ENCODE measurements around the gene RNF32. TPM values are rescaled to one million over a fixed set of nuclear protein-coding genes. Genes with fewer than 3 reads are reported as not detected.

RNF32 gene
- total and polyA plus RNA-seq, 7 donors: 0.36 to 3.7 (median 1.5) TPM

DNA sequence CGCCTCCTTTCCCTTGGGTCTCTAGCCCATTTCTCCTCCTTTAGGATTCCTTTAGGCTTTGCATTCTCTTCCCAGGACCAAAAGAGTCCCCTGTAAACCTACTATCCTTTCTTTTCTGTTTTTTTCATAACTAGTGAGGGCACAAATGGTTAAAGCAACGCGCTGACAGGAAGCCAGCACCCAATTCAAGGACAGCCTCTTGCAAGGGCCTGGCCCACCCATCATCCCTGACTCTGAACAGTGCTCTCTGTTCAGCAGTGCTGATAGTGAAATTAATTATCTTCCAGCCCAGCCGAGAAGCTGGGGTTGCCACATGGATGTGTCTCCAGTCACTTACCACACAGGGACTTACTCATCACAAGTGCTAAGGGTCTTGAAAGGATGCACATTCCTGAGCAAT, 38.3 kb upstream of the RNF32 start:
- Histone ChIP-seq H3K4me3 (no peak overlapping the region), H3K27me3 (peaks cover 2 to 26% (median 3%) of the 10 kb centered on the region in 3 donors), H3K9me3 (no peaks in the 10 kb centered on the region), H3K27ac (no peak overlapping the region), H3K4me1 (peaks cover 0 to 2% (median 2%) of the 10 kb centered on the region in 4 donors), H3K36me3 (no peaks in the 10 kb centered on the region)
- WGBS, 2 donors: 31 to 76% methylated on average over 4 of the region's 4 CpGs
- TF ChIP-seq POLR2A (IDR thresholded peaks at IDR 0.05): no peak
- no peak for TF ChIP-seq EP300 (IDR thresholded peaks at IDR 0.05)
- TF ChIP-seq, protein P1, sequence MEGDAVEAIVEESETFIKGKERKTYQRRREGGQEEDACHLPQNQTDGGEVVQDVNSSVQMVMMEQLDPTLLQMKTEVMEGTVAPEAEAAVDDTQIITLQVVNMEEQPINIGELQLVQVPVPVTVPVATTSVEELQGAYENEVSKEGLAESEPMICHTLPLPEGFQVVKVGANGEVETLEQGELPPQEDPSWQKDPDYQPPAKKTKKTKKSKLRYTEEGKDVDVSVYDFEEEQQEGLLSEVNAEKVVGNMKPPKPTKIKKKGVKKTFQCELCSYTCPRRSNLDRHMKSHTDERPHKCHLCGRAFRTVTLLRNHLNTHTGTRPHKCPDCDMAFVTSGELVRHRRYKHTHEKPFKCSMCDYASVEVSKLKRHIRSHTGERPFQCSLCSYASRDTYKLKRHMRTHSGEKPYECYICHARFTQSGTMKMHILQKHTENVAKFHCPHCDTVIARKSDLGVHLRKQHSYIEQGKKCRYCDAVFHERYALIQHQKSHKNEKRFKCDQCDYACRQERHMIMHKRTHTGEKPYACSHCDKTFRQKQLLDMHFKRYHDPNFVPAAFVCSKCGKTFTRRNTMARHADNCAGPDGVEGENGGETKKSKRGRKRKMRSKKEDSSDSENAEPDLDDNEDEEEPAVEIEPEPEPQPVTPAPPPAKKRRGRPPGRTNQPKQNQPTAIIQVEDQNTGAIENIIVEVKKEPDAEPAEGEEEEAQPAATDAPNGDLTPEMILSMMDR (IDR thresholded peaks at IDR 0.05): no peak
- TF ChIP-seq POLR2AphosphoS5 (IDR thresholded peaks at IDR 0.05): no peak
- no peak for DNase-seq
- intact Hi-C loops (cut with DNase I): no loop called here

DNA sequence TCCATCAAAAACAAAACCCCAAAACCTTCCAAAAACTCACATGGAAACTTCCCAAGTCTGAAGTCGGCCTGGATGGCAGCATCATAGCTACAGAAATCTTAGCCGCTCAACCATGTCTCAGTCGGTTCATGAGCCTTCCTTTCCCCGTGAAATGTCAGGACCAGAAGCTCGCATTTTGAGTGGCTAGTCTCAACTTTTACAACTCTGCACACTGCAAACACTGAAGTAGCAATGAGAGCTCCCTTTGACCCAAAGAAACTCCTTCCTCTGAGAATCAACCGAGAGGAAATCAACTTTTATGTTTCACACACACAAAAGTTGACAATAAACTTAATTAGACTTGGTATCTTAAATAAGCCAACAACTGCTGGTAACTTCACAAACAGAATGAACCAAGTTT, 37.6 kb upstream of the RNF32 start:
- Histone ChIP-seq H3K36me3 (no peaks in the 10 kb centered on the region), H3K4me1 (peaks cover 0 to 9% (median 9%) of the 10 kb centered on the region in 4 donors), H3K27ac (no peak overlapping the region), H3K9me3 (no peaks in the 10 kb centered on the region), H3K4me3 (no peak overlapping the region), H3K27me3 (peaks cover 8 to 33% (median 10%) of the 10 kb centered on the region in 3 donors)
- intact Hi-C loops (cut with DNase I): no loop called here
- no peak for DNase-seq
- WGBS, 2 donors: 12 to 58% methylated on average over 6 of the region's 6 CpGs
- TF ChIP-seq POLR2AphosphoS5 (IDR thresholded peaks at IDR 0.05): no peak
- TF ChIP-seq, protein P1 (IDR thresholded peaks at IDR 0.05): no peak
- no peak for TF ChIP-seq EP300 (IDR thresholded peaks at IDR 0.05)
- no peak for TF ChIP-seq POLR2A (IDR thresholded peaks at IDR 0.05)

GRCh38 chr7:156603629-156604028, 36.9 kb upstream of the RNF32 start:
- TF ChIP-seq POLR2AphosphoS5 (IDR thresholded peaks at IDR 0.05): no peak
- TF ChIP-seq, protein P1 (IDR thresholded peaks at IDR 0.05): no peak

GRCh38 chr7:156604311-156604710, 36.3 kb upstream of the RNF32 start:
- no peak overlapping the region for H3K4me3 ChIP-seq
- 75 to 84% methylated on average over 15 of the region's 15 CpGs for WGBS, 2 donors
- DNase-seq: no peak
- no peaks in the 10 kb centered on the region for H3K9me3 ChIP-seq
- TF ChIP-seq POLR2A (IDR thresholded peaks at IDR 0.05) (no peak), EP300 (IDR thresholded peaks at IDR 0.05) (no peak), POLR2AphosphoS5 (IDR thresholded peaks at IDR 0.05) (no peak)
- TF ChIP-seq, protein P1 (IDR thresholded peaks at IDR 0.05): no peak
- peaks cover 0 to 11% (median 11%) of the 10 kb centered on the region in 4 donors for H3K4me1 ChIP-seq
- H3K27ac ChIP-seq: no peak overlapping the region
- H3K27me3 ChIP-seq: peaks cover 8 to 40% (median 12%) of the 10 kb centered on the region in 3 donors
- no peaks in the 10 kb centered on the region for H3K36me3 ChIP-seq
- intact Hi-C loops (cut with DNase I): no loop called here

More at GRCh38 chr7:156603629-156604028, 36.9 kb upstream of the RNF32 start:
- WGBS, 2 donors: 23 to 60% methylated on average over 7 of the region's 7 CpGs
- Histone ChIP-seq H3K27me3 (peaks cover 8 to 39% (median 12%) of the 10 kb centered on the region in 3 donors), H3K9me3 (no peaks in the 10 kb centered on the region), H3K36me3 (no peaks in the 10 kb centered on the region), H3K27ac (no peak overlapping the region), H3K4me1 (peaks cover 0 to 11% (median 11%) of the 10 kb centered on the region in 4 donors), H3K4me3 (no peak overlapping the region)
- intact Hi-C loops (cut with DNase I): no loop called here
- DNase-seq: no peak
